Esophagus squamous epithelium (tissue), 5 donors: Measurements from ENCODE around the gene TOX2. TPM values are rescaled to one million over a fixed set of nuclear protein-coding genes. Genes with fewer than 3 reads are reported as not detected.

Experiments used
- DNase-seq: peaks from one replicate; lab custom pipeline; 2025; lab: John Stamatoyannopoulos, UW
- H3K27ac ChIP-seq, 4 donors: fragments of 200-600 bp; sonication (generic); one replicate each; pipeline ENCODE4 v1.5.1; 2016 to 2019; ENCODE audit warnings: mild to moderate bottlenecking in 1 of 4
- H3K27me3 ChIP-seq, 4 donors: fragments of 200-600 bp; sonication (generic); 1 replicate in 3 of 4; 2 replicates in 1 of 4; pipeline versions ENCODE4 v1.5.1 to v1.6.0; 2017 to 2021; ENCODE audit warnings: antibody characterized with exemption in 1 of 4
- H3K36me3 ChIP-seq, 3 donors: fragments of 200-600 bp; sonication (generic); one replicate each; pipeline ENCODE4 v1.5.1; 2016 to 2019
- H3K4me1 ChIP-seq, 3 donors: fragments of 200-600 bp; sonication (generic); one replicate each; pipeline ENCODE4 v1.5.1; 2017 to 2019
- H3K4me3 ChIP-seq, 4 donors: fragments of 200-600 bp; sonication (generic); 1 replicate in 3 of 4; 2 replicates in 1 of 4; pipeline ENCODE4 v1.5.1; 2016 to 2019; ENCODE audit warnings: mild to moderate bottlenecking in 2 of 4, moderate library complexity in 1 of 4
- H3K9me3 ChIP-seq, 3 donors: fragments of 200-600 bp; sonication (generic); one replicate each; pipeline ENCODE4 v1.5.1; 2016 to 2019
- POLR2A ChIP-seq, 4 donors: fragments of 450-650 bp; IDR thresholded peaks; one replicate each; pipeline ENCODE4 v1.6.1; 2017; ENCODE audit warnings: antibody characterized with exemption in 4 of 4, mild to moderate bottlenecking in 4 of 4, moderate library complexity in 3 of 4
- WGBS, 2 donors: methylation state at CpG; one replicate each; pipeline ENCODE4 v1.1.5; 2018; 5-methylcytosine and 5-hydroxymethylcytosine counted together
- intact Hi-C: fragments of 100-400 bp; cut with DNase I; formaldehyde crosslinking; loops from one replicate; pipeline ENCODE4 v1.15.0; 2022
- total RNA-seq, 4 donors: library from RNA; depleted of rRNA; stranded (reverse); fragments of >200 nt; gene quantifications; one replicate each; pipeline ENCODE4 v1.1.0, GENCODE V29; 2016
- TF ChIP-seq, protein P1 (sequence below), 6 experiments: fragments of 450-650 bp in 4 of 6; fragments of 200-600 bp in 2 of 6; sonication (generic) in 2 of 6; IDR thresholded peaks; one replicate each; pipeline ENCODE4 v1.5.1; 2016 to 2019; ENCODE audit warnings: antibody characterized with exemption in 6 of 6, mild to moderate bottlenecking in 4 of 6, moderate library complexity in 4 of 6
- donor health status: DM: yes; HTN: yes; CAD: no.

The TOX2 gene
- total RNA-seq, 4 donors from 2014 or later = 0.99 to 22.9 (median 3.1) TPM

DNA sequence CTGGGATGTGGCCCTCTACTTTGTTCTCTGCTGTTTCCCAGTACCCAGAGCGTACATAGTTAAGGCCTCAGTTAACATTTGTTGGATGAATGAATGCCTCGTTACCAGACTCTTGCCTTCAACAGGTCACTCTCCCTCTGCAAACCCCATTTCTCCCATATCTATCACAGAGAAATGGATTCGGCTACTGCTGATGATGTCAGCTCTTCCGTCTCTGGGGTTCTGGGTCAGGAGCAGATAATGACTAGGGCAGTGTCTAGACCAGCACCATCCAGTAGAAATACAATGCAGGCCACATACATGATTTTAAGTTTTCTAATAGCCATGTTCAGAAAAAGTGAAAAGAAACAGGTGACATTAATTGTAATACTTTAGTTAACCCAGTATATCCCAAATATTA lies 47.9 kb downstream of the TOX2 start:
- no peak overlapping the region for H3K27ac ChIP-seq
- peaks cover 0 to 7% (median 0%) of the 10 kb centered on the region in 4 donors for H3K27me3 ChIP-seq
- peaks cover 11 to 38% (median 22%) of the 10 kb centered on the region in 3 donors for H3K4me1 ChIP-seq
- no peak for DNase-seq
- no peak for TF ChIP-seq POLR2A (IDR thresholded peaks at IDR 0.05)
- TF ChIP-seq, protein P1, sequence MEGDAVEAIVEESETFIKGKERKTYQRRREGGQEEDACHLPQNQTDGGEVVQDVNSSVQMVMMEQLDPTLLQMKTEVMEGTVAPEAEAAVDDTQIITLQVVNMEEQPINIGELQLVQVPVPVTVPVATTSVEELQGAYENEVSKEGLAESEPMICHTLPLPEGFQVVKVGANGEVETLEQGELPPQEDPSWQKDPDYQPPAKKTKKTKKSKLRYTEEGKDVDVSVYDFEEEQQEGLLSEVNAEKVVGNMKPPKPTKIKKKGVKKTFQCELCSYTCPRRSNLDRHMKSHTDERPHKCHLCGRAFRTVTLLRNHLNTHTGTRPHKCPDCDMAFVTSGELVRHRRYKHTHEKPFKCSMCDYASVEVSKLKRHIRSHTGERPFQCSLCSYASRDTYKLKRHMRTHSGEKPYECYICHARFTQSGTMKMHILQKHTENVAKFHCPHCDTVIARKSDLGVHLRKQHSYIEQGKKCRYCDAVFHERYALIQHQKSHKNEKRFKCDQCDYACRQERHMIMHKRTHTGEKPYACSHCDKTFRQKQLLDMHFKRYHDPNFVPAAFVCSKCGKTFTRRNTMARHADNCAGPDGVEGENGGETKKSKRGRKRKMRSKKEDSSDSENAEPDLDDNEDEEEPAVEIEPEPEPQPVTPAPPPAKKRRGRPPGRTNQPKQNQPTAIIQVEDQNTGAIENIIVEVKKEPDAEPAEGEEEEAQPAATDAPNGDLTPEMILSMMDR (IDR thresholded peaks at IDR 0.05) = no peak
- H3K4me3 ChIP-seq = no peak overlapping the region
- H3K36me3 ChIP-seq = no peaks in the 10 kb centered on the region
- H3K9me3 ChIP-seq = no peaks in the 10 kb centered on the region
- intact Hi-C loops = no loop called here
- 96 to 100% methylated on average over 4 of the region's 4 CpGs for WGBS, 2 donors

DNA sequence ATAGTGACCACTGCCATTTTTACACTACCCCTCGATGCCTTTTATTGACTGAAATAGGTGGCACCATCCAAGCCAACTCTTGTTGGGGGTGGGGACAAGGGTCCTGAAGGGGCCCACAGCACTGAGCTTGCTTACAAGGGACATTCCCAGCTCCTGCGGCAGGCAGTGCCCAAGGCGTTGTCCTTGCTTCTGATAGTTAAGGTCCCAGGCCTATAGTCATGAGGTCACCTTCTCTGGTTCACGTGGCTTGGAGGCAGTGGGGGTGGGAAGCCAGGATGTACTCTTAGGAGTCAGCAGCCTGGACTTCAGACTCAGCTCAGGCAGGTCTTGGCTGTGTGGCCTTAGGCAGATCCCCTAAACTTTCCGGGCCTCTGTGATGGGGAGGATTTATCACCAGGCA lies 48.6 kb downstream of the TOX2 start:
- Histone ChIP-seq H3K27me3 (peaks cover 0 to 7% (median 0%) of the 10 kb centered on the region in 4 donors), H3K27ac (no peak overlapping the region), H3K4me1 (peaks cover 11 to 36% (median 22%) of the 10 kb centered on the region in 3 donors), H3K36me3 (no peaks in the 10 kb centered on the region), H3K9me3 (no peaks in the 10 kb centered on the region), H3K4me3 (no peak overlapping the region)
- no peak for TF ChIP-seq POLR2A (IDR thresholded peaks at IDR 0.05)
- TF ChIP-seq, protein P1 (IDR thresholded peaks at IDR 0.05) = no peak
- DNase-seq = no peak
- WGBS, 2 donors = 89 to 100% methylated on average over 1 to 2 of the region's 5 CpGs
- intact Hi-C loops = no loop called here

DNA sequence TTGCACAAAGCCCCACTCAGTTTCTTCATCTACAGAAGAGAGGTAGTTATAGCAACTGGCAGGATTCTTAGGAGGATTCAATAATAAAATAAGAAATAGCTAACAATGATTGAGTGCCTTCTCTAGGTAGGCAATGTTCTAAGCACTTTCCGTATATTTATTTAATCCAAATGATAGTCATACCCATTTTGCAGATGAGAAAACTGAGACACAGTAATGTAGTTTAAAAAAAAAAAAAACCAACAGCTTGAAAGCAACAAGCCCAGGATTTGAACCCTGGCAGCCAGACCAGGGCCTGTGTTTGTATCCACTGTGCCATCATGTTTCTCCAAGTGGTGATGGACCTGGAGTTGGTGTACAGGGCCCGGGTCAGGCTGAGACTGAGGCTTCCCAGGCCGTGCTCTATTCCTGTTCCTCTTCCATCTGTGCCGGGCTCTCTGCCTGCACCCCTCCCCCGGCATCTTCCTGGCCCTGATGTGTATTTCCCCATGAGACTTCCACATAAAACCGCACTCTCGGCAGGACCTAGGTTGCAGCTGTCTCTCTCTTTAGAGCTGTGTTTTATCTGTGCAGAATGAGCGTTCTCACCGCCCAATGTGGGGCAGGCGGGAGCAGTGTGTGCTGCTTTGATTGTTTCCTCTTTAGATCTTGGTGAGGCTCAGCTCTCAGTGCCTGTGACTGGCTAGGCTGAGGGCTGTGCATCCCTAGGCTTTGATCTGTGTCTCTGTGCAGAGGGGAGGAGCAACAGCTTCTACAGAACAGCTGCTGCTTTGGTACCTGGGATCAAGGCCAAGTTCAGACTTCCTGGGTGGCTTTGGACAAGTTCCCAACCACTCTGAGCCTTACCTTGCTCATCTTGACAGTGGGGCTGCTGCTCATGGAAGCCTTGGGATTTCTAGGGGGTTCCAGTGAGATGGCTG lies 49.5 kb downstream of the TOX2 start:
- DNase-seq = no peak
- no peaks in the 10 kb centered on the region for H3K27me3 ChIP-seq
- H3K4me1 ChIP-seq = peaks cover 6 to 27% (median 13%) of the 10 kb centered on the region in 3 donors
- H3K36me3 ChIP-seq = no peaks in the 10 kb centered on the region
- intact Hi-C loops = no loop called here
- H3K27ac ChIP-seq = no peak overlapping the region
- H3K4me3 ChIP-seq = no peak overlapping the region
- 50 to 76% methylated on average over 5 to 10 of the region's 10 CpGs for WGBS, 2 donors
- TF ChIP-seq POLR2A (IDR thresholded peaks at IDR 0.05) = no peak
- TF ChIP-seq, protein P1 (IDR thresholded peaks at IDR 0.05) = no peak
- no peaks in the 10 kb centered on the region for H3K9me3 ChIP-seq

DNA sequence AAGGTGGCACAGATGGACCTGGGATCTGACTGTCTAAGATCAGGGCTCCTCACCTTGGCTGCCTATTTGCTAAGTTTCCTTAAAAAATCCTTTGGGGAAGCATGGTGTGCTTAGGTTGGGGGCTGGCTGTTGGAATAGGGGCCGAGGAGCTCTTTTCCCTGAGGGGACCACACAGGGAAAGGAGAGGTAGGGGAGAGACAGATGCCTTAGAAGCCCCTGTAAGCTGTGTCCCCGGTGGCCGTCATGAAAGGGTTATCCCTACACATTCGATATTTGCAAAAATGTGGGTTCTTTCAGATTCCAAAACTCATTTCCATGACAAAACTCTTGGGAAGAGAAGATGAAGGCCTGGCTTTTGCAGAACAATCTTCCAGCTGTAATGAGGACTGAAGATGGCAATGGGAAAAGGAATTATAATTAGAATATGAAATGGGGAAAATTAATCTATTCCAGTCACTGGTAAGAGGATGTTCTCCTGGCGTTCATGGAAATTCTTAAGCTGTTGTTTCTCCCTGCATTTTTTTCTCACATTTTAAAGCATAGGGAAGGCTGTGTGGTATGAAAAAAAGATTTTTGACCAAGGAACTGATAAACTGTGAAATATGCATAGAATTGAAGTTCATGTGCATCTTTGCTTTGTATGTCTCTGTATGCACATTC lies 53.8 kb downstream of the TOX2 start:
- no peak overlapping the region for H3K4me3 ChIP-seq
- H3K36me3 ChIP-seq = no peaks in the 10 kb centered on the region
- no peaks in the 10 kb centered on the region for H3K27me3 ChIP-seq
- intact Hi-C loops = no loop called here
- TF ChIP-seq, protein P1 (IDR thresholded peaks at IDR 0.05) = no peak
- no peak for TF ChIP-seq POLR2A (IDR thresholded peaks at IDR 0.05)
- H3K27ac ChIP-seq = no peak overlapping the region
- DNase-seq = no peak
- WGBS, 2 donors = 44 to 63% methylated on average over 5 of the region's 5 CpGs
- H3K9me3 ChIP-seq = no peaks in the 10 kb centered on the region
- peaks cover 0 to 9% (median 0%) of the 10 kb centered on the region in 3 donors for H3K4me1 ChIP-seq

GRCh38 chr20:43969028-43969447 lies 54.4 kb downstream of the TOX2 start:
- TF ChIP-seq, protein P1 (IDR thresholded peaks at IDR 0.05) = no peak
- TF ChIP-seq POLR2A (IDR thresholded peaks at IDR 0.05) = no peak
- intact Hi-C loops = no loop called here
- H3K9me3 ChIP-seq = no peaks in the 10 kb centered on the region
- peaks cover 0 to 6% (median 0%) of the 10 kb centered on the region in 3 donors for H3K4me1 ChIP-seq
- no peaks in the 10 kb centered on the region for H3K27me3 ChIP-seq
- H3K36me3 ChIP-seq = no peaks in the 10 kb centered on the region
- H3K4me3 ChIP-seq = no peak overlapping the region
- 82 to 88% methylated on average over 6 to 7 of the region's 7 CpGs for WGBS, 2 donors
- H3K27ac ChIP-seq = no peak overlapping the region
- no peak for DNase-seq
